HG02571 (cell line): Measurements from ENCODE around the gene ABI3BP.

Experiments used
- ATAC-seq: cut with Tn5 transposase; IDR thresholded peaks from one replicate; pipeline ENCODE4 v1.9.1; 2021; ENCODE audit warnings: mild to moderate bottlenecking, moderate library complexity; ENCODE audit not compliant: unreplicated experiment

Gene ABI3BP

GRCh38 chr3:100702082-100702979 lies 290.9 kb downstream of the ABI3BP start:
- ATAC-seq: no peak

GRCh38 chr3:100700708-100701107 lies 292.5 kb downstream of the ABI3BP start:
- no peak for ATAC-seq
